ENCODE results near the gene YWHAE.
"Not testable (repeated sequence)": the region's sequence is repeated elsewhere in the genome, so short reads cannot be mapped to it uniquely, and the experiment has no call there.

- not testable (repeated sequence) for TF ChIP-seq CTCF, EZH2, EZH2phosphoT487 (IDR thresholded peaks at IDR 0.05)
Observed at GRCh38 chr17:1360315-1360714, 39.7 kb downstream of the YWHAE start.

Data from neural progenitor cell (in vitro differentiated cells).